GM12875 (cell line): Measurements from ENCODE around the gene GRWD1.

Source experiments
- H3K4me3 ChIP-seq: one replicate; pipeline ENCODE4 v1.5.1; 2011; ENCODE audit warnings: low read depth, low read length, control low read depth
- CTCF ChIP-seq: IDR thresholded peaks from 2 replicates; pipeline ENCODE4 v1.5.1; 2011; ENCODE audit warnings: low read depth, mild to moderate bottlenecking, control low read depth, inconsistent platforms, low read length, moderate library complexity, borderline replicate concordance; ENCODE audit not compliant: insufficient read depth

GRWD1 gene

DNA sequence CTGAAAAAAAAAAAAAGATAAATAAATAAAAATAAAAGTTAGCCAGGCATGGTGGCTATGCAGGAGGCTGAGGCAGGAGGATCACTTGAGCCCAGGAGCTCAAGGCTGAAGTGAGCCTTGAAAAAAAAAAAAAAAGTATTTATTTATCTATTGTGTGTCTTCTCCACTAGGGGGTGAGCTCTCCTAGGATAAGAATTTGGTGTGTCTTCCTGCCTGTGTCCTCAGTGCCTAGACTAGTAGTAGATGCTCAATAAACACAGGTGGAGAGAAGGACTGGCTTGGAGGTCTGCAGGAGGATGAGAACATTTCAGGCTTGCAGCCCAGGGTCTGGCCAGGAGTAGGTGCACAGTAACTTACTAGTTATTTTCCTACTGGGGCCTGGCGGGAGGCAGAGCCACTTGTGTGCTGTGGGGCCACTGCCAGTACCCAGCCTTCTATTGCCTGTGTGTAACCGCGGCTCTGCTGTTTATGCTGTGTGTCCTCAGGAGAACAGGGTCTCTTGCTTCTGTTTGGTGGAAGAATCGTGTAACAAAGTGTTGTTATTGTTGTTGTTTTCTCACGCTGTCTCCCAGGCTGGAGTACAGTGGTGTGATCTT lies 60.5 kb downstream of the GRWD1 start:
- H3K4me3 ChIP-seq, result no peak overlapping the region
- TF ChIP-seq CTCF, result peak; percentile 28; the same call in 1 of the 2 replicates
